ENCODE measurements around the gene PIEZO1.

Gene PIEZO1

DNA sequence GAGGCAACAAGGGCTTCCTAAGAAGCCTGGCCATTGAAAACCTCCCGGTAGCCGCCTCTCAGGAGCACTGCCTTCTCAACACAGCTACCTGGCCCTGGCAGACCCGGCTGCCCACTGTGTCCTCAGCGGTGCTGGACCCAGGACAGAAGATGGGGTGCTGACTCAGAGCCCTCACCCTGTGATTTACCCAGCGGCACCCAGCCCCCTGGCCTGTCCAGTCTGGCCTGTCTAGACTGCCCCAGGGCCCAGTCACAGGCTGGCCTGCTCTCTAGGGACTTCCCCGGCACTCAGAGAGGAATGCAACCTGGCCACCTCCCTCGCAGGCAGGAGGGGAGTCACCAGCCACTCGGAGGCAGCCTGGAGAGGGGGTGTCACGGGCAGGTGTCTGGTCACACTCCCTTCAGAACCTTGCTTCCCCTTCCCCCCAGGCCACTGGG, 20.1 kb downstream of the PIEZO1 start:
- no peak for DNase-seq

- DNase-seq: no peak
Measured at GRCh38 chr16:88764080-88764479, 20.9 kb downstream of the PIEZO1 start.

GRCh38 chr16:88763502-88764053, 21.4 kb downstream of the PIEZO1 start:
- no peak for DNase-seq

DNA sequence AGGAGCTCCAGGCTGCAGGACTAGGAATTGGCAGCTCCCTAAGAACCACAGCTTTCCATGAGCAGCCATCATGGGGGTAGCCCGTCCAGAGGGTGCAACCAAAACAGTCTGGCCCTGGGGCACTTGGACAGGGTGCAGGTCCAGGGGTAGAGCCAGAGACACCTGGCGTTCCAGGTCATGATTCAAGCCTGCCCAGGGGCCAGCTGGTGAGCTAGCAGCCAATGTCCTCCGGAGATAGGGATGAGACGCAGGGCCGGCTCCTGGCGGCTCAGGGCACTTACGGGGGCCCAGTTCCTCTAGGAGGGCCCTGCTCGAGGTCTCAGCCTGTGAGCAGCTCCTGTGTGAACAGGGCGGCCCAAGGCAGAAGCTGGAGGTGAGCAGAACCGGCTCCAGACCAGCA, 22.1 kb downstream of the PIEZO1 start:
- DNase-seq: no peak

- DNase-seq: no peak
Measured at GRCh38 chr16:88762258-88762870, 22.7 kb downstream of the PIEZO1 start.

DNA sequence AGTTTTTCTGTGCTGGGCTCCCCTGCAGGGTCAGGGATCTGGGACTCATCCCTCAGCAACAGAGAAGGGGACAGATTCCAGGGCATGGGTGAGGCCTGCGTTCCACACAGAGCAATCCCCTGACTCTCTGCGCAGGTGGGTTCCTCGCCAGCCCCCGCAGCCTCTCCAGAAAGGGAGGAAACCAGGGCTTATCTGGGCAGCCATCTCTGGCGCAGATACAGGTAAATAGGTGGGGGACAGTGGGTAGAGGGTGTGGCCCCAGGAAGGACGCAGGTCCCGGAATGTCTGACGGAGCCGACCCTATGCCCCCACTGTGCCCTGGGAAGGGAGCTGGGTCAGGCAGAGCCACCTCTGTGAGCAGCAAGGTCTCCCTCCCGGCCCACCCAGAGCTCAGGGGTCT, 23.2 kb downstream of the PIEZO1 start:
- no peak for DNase-seq

- DNase-seq: no peak
Measured at GRCh38 chr16:88761143-88761534, 23.9 kb downstream of the PIEZO1 start.

GRCh38 chr16:88760424-88761142, 24.4 kb downstream of the PIEZO1 start:
- no peak for DNase-seq

DNA sequence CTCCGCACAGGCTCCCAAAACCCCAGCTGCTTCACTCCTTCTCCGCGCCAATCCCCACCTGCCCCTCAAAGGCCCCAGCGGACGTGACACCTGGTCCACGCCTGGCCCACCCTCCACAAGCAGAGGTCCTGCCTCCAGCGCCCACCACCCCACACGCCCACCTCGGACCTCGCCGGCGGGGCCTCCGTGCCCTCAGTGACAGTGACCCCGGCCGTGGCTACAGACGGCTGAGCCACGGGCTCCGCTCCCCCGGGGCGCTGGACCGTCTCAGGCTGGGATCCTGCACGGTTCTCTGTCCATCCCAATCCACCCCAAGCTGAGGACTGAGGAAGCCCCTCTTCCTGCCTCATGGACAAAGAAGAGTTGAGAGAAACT, 25.1 kb downstream of the PIEZO1 start:
- no peak for DNase-seq

DNA sequence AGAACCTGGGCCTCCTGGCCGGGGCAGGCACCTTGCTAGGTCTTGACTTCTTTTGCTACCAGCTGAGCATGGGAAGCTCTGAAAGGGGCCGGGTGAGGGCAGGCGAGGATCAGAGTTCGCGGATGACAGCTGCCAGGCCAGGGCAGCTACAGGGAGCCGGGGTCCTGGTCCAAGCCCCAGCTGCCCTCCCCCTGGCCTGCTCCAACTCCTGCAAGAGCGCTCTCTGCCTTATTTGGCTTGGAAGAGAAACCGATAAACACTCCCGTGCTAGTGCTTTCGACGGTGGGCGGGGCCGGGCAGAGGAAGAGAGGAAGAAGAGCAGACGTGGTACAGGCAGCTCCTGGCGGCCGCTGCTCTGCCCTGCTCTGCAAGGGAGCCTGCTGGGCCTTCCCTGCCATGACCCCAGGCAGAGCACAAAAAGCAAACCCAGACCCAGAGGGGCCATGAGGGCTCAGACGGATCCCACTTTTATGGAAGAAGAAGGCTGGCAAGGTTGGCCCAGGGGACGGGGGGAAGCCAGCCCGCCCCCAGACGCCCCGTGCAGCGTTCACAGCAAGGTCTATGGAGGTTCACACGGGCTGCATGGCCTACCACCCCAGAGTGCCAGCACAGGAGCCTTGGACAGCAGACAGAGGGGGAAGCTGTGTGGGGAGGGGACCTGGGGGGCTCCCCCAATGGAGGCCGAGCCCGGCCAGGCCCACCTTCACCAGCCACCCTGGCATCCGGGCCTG, 25.6 kb downstream of the PIEZO1 start:
- DNase-seq: no peak

DNA sequence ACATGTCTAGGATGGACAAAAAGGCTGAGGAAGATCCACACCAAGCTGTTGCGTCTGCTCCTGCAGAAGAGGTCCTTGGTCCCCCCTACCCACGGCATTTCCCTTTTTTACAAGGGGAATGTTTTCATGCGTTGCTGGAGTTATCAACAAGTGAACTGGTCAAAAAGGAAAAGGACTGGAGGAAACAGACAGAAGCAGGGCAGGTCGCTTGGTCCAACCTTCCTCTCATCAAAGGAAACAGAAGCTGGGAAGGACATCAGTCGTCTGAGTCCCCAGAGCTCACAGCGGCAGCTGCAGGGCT, 26.1 kb downstream of the PIEZO1 start:
- DNase-seq: no peak

DNA sequence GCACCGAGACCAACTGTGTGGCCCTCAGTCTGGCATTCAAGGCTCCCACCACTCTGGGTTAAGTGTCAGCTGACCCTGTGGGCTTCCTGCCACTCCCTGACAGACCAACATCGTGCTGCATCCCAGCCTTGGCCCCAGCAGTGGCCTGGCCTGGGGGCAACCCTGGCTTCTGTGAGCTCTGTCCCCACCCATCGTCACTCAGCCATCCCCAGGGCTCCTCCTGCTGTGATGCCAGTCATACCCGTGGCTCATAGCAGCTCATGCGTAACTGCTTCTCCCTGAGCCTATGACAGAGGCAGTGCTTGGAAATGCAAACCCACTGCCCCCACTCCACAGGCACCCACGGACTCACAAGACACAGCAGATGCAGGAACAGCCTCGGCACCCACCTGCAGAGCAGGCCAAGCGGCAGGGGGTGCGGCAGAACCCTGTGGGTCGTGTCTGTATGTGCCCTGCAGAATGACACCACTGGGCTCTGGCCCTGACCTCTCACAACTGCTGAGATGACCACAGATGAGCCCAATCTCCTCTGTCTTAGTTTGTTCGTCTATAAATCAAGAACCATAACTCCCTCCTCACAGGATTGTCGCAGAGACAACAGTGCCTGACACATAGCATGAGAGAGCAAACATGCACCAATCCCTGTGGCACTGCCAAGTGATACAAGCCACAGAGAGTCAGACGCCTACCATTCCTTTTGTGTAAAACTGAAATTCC, 26.6 kb downstream of the PIEZO1 start:
- DNase-seq: no peak

- no peak for DNase-seq
Measured at GRCh38 chr16:88755745-88756443, 29.1 kb downstream of the PIEZO1 start.

- DNase-seq: no peak
Measured at GRCh38 chr16:88754912-88755744, 29.9 kb downstream of the PIEZO1 start.

- DNase-seq: no peak
Measured at GRCh38 chr16:88754109-88754911, 30.7 kb downstream of the PIEZO1 start.

GRCh38 chr16:88753602-88754001, 31.4 kb downstream of the PIEZO1 start:
- no peak for DNase-seq

DNA sequence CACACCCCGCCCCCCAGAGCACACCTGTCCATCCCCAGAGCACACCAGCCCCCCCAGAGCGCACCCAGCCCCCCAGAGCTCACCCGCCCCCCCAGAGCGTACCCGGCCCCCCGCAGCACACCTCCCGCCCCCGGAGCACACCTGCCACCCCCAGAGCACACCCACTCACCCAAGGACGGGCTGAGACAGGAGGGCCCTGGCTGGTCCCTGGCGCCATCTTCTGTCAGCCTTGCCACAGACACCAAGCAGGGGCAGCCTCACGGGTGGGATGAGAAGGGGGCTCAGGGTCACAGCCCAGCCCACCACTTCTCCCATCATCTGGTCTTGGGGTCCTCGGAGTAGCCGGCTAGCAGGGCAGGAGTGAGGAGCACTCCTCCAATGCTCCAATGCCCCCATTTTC, 31.8 kb downstream of the PIEZO1 start:
- DNase-seq: no peak

DNA sequence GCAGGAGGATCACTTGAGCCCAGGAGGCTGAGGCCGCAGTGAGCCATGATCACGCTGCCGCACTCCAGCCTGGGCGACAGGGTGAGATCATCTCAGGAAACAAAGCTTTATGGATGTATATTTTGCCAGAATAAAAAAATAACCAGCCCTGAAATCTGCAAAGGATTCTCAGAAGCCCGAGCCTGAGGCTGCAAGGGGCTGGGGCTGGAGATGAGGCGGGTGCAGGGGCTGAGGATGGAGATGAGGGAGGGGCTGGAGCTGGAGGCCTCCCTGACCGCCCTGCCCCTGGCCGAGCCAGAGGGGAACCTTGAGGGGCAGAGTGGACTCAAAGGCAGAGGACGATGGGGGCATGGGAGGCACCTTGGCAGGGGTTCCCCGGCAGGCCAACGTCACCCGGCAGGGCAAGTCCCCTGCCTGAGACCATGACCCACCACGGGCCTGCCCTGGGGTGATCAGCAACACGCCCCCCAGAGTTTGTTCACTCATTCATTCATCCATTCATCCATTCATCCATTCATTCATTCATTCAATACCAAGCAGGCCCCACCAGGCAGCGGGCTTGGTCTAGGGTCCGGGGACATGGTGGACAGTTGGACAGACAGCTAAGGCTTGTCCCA, 32.5 kb downstream of the PIEZO1 start:
- no peak for DNase-seq

- no peak for DNase-seq
Measured at GRCh38 chr16:88750854-88751253, 34.2 kb downstream of the PIEZO1 start.

DNA sequence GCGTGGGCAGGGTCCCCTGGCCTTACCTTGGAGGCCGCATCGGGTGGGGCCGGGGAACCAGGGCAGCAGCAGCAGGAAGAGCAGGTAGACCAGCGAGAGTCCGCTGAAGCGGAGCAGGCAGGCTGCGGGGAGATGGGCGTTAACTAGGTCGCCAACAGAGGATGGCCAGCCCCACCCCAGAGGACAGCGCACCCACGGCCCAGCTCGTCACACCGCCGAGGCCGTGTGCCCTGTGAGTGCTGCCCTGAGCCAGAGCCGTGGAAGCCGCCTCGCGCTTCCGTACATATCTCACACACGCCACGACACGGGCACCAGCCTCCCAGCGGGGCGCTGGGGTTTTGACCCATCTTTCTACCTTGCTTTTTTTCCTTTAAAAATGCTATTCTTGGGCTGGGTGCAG, 35.7 kb downstream of the PIEZO1 start:
- DNase-seq: no peak

DNA sequence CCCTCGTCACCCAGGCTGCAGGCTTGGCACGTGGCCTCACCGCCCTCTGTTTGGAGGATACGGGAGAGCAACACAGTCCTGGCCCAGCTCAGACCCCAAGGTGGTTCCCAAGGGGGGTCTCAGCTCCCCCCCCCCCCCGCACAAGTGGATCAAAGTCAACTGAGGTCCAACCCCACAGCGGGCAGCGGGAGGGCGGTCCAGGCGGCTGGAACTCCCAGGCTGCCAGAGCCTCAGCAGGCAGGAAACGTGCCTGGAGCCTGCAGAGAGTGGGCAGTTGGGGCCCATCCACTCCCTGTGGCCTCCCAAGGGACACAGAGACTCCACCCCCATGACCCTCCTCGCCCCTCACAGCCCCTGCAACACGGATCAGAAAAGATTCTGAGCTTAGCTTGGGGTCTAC, 36.7 kb downstream of the PIEZO1 start:
- no peak for DNase-seq
